Measurements from ENCODE around the gene ABITRAM. TPM values are rescaled to one million over a fixed set of nuclear protein-coding genes. Genes with fewer than 3 reads are reported as not detected.
A peak's percentile ranks its signal among the peaks of the same experiment; 100 is the strongest.
"Not testable (repeated sequence)": the region's sequence is repeated elsewhere in the genome, so short reads cannot be mapped to it uniquely, and the experiment has no call there.

ABITRAM gene, protein sequence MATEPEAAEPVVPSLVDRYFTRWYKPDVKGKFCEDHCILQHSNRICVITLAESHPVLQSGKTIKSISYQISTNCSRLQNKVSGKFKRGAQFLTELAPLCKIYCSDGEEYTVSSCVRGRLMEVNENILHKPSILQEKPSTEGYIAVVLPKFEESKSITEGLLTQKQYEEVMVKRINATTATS
- 1 to 10 TPM; 7.6 to 9.4 (median 9.1) TPM for total RNA-seq

DNA sequence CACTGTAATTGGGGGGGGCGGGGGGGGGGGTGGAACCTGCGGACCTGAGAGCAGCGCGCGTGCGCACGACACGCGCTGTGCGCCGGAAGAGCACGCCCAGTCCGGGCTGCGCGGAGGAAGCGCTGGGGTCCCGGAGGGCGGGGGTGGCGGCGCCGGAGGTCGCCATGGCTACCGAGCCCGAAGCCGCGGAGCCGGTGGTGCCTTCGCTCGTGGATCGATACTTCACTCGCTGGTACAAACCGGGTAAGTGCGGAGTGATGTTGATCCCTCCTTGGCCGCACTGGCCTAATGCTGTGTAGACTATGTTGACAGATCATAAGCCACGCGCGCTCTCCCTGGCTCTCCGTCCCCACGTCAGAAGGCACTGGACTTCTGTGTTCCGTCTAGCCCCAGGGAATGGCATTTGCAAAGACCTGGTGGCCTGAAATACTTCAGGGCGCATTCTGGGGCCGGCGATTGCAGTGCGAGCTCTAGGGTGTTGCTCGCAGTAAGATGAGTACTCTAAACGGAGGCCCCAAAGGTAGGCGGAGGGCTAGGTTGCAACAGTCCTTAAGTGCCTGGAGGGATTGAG lies at the start of gene ABITRAM:
Gene ABITRAM, plus strand, starts transcription at position 78 of the 571 bp plus-strand sequence. Its CDS starts 87 bp downstream, at position 165.
- DNase-seq (ENCODE audit: low spot score) (no peak), ATAC-seq (ENCODE audit: low FRiP score) (peak; percentile 92)
- TF ChIP-seq, protein P1, sequence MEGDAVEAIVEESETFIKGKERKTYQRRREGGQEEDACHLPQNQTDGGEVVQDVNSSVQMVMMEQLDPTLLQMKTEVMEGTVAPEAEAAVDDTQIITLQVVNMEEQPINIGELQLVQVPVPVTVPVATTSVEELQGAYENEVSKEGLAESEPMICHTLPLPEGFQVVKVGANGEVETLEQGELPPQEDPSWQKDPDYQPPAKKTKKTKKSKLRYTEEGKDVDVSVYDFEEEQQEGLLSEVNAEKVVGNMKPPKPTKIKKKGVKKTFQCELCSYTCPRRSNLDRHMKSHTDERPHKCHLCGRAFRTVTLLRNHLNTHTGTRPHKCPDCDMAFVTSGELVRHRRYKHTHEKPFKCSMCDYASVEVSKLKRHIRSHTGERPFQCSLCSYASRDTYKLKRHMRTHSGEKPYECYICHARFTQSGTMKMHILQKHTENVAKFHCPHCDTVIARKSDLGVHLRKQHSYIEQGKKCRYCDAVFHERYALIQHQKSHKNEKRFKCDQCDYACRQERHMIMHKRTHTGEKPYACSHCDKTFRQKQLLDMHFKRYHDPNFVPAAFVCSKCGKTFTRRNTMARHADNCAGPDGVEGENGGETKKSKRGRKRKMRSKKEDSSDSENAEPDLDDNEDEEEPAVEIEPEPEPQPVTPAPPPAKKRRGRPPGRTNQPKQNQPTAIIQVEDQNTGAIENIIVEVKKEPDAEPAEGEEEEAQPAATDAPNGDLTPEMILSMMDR (IDR thresholded peaks at IDR 0.05), result no peak

DNA sequence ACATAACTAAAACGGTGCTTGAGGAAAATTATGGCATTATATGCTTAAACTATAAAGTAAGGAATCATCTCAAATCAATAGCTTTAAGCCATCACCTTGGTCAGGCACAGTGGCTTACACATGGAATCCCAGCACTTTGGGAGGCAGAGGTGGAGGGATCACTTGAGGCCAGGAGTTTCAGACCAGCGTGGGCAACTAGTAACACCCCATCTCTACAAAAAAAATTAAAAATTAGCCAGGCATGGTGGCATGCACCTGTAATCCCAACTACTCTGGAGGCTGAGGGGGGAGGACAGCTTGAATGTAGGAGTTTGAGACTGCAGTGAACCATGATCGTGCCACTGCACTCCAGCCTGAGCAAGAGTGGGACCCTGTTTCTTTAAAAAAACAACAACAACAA lies 49.5 kb upstream of the ABITRAM start:
- ATAC-seq (ENCODE audit: low FRiP score) (no peak), DNase-seq (ENCODE audit: low spot score) (no peak)
- TF ChIP-seq, protein P1 (IDR thresholded peaks at IDR 0.05), result no peak

DNA sequence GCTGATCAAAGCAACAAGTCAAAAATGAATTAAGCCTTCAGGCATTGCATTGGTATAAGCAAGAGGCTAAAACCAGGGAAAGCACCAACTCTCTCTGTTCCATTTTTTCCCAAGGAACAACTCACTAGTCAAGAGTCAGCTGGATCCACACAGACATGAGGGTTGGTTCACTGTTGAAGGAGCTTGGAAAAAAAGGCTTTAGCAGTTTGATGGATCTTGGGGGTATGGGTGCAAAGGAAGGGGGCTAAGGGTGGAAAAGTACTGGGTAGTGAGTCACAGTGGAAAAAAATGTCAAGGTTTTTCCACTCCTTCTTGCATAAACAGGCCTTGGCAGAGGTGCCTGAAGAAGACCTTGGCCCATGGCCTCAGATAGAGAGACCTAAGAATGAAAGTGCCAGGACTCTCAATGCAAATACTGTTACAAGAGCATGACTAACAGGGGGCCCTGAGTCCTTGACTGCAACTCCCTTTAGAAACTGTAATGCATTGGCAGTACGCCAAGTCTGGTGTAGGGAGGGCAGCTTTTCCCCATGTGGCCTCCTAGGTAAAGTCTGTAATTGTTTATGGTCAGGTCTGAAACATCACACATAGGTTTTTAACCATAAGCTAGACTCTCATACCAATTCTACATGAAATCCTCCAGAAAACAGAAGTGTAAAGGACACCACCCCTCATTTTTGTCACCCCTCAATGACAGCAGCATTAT lies 48.4 kb upstream of the ABITRAM start:
- peak; percentile 84 for ATAC-seq (ENCODE audit: low FRiP score)
- TF ChIP-seq, protein P1 (IDR thresholded peaks at IDR 0.05), result no peak
- no peak for DNase-seq (ENCODE audit: low spot score)

DNA sequence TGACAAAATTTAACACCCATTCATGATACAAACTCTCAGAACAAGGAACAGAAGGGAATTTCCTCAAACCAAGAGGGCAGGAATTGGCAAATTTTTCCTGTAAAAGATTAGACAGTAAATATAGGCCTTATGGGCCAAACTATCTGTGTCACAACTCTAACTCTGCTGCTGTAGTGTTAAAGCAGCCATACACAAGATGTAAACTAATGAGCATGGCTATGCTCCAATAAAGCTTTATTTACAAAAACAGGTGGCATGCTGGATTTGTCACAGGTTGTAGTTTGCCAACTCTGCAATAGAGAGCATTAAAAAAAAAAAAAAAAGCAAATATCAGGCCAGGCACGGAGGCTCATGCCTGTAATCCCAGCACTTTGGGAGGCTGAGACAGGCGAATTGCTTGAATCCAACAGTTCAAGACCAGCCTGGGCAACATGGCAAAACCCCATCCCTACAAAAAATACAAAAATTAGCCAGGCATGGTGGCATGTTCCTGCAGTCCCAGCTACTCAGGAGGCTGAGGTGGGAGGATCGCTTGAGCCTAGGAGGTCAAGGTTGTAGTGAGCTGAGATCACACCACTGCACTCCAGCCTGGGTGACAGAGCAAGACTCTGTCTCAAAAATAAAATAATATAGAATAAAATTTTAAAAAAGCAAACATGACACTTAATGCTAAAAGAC lies 47.5 kb upstream of the ABITRAM start:
- not testable (repeated sequence) for ATAC-seq (ENCODE audit: low FRiP score); DNase-seq (ENCODE audit: low spot score)

DNA sequence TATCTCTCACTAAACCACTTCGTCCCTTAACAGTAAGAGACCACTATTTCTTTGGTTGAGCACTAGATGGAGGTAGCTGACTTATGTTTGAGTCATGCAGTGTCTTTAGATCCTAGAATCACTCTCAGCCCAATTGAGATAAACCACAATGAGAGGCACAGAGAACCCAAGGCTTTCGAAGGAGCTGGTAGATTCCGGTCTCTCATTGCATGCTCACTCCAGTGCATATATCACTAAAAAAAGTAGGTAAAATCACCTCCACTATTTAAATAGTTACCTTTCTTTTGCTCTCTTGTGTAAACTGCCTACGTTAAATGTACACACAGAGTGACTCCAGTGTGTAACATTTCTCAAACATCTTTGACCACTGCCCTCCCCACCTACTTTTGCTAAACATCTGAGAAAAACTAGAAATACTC lies 44.5 kb upstream of the ABITRAM start:
- ATAC-seq (ENCODE audit: low FRiP score) (no peak), DNase-seq (ENCODE audit: low spot score) (no peak)
- TF ChIP-seq, protein P1 (IDR thresholded peaks at IDR 0.05), result no peak

DNA sequence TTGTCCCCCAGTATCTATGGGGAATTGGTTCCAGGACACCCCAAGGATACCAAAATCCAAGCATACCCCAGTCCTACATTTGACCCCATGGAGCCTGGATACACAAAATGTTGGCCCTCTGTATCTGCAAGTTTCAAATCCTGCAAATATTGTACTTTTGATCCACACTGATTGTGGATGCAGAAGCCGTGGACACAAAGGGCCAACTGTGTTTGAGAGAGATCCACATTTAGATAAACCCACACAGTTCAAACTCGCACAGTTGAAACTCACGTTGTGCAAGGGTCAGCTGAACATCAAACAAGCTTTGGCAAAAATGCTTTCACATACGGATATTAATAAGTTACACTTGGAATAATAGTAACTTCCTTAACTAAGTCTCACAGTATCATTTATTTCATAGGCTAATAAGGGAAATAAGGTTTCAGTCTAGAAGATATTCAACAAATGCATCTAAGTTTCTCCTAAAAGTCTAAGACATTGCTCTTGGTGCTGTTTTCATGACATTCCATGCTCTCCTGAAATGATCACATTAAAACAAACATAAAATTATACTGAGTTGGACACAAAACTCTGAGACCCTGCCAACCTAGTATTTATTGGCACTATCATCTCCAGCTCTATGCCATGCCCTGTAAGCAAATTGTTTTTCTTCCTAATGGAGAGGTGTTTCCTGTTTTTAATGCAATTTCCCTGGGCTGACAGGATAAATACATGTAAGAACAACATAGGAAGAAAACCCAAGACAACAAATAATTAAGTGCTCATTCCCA lies 39.8 kb upstream of the ABITRAM start:
- no peak for DNase-seq (ENCODE audit: low spot score)
- TF ChIP-seq, protein P1 (IDR thresholded peaks at IDR 0.05), result no peak
- ATAC-seq (ENCODE audit: low FRiP score), result no peak
